ENCODE data around the gene TOR1AIP1. TPM values are rescaled to one million over a fixed set of nuclear protein-coding genes. Genes with fewer than 3 reads are reported as not detected.
A peak's percentile ranks its signal among the peaks of the same experiment; 100 is the strongest.

Gene TOR1AIP1
- total and polyA plus RNA-seq, 3 experiments from 2014 or later = 51.0 to 79.9 (median 52.6) TPM

GRCh38 chr1:179883745-179884138, 1.7 kb downstream of the TOR1AIP1 start:
- H3K9me3 Mint-ChIP-seq = no peaks in the 10 kb centered on the region
- peak; percentile 28 to 76 (median 49) for DNase-seq
- POLR2A ChIA-PET = interaction anchor here (0.6 to 3.8 kb wide), 6 partner anchors 11 to 618 kb away, joined by 3 to 47 read pairs (median 6); partner anchors contain the start of genes ACBD6 and CEP350
- no peaks in the 10 kb centered on the region for H3K27me3 Mint-ChIP-seq
- H3K4me3 ChIP-seq (ENCODE audit: low read length) = peak overlapping the region; percentile 98
- peaks cover 58% of the 10 kb centered on the region for H3K4me1 ChIP-seq (ENCODE audit: insufficient read depth, low read length)
- CTCF ChIA-PET = interaction anchor here (1.1 to 3.1 kb wide), 4 partner anchors 14 to 71 kb away, joined by 3 to 18 read pairs (median 12); partner anchors contain the start of gene CEP350
- H3K27ac Mint-ChIP-seq = peak overlapping the region; percentile 99 to 100 (median 100)
- H3K27me3 ChIP-seq (ENCODE audit: insufficient read depth, low read length, poor library complexity, severe bottlenecking) = no peaks in the 10 kb centered on the region
- peaks cover 14% of the 10 kb centered on the region for H3K36me3 ChIP-seq (ENCODE audit: insufficient read depth, low read length)
- peak overlapping the region; percentile 100 for H3K27ac ChIP-seq (ENCODE audit: low read depth, low read length)
- peak overlapping the region; percentile 93 to 98 (median 95) for H3K4me3 Mint-ChIP-seq
- H3K9me3 ChIP-seq (ENCODE audit: low read length) = no peaks in the 10 kb centered on the region
- peaks cover 59 to 78% (median 72%) of the 10 kb centered on the region in 3 donors for H3K4me1 Mint-ChIP-seq
- peaks cover 4 to 63% (median 5%) of the 10 kb centered on the region in 3 donors for H3K36me3 Mint-ChIP-seq

DNA sequence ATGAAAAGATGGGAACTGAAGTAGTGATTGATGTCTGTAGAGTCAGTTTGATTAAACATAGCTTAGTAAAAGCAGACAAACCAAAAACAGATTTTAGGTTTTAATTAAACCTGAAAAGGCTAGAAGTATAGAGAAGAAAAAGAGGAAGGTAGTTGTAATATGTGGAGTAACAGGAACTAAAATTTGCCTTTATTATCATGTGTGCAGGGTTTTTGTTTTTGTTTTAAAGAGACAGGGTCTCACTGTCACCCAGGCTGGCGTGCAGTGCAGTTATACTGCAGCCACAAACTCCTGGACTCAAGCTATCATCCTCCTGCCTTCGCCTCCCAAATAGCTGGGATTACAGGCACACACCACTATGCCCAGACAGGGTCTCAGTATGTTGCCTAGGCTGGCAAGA, 6.0 kb downstream of the TOR1AIP1 start:
- Mint-ChIP-seq H3K4me3 (peak overlapping the region in 5 of 7 donors; percentile 0 to 45 (median 3)), H3K9me3 (no peaks in the 10 kb centered on the region), H3K36me3 (peaks cover 4 to 79% (median 6%) of the 10 kb centered on the region in 3 donors), H3K27me3 (no peaks in the 10 kb centered on the region), H3K27ac (peak overlapping the region in 5 of 8 donors; percentile 2 to 62 (median 25)), H3K4me1 (peaks cover 50 to 64% (median 64%) of the 10 kb centered on the region in 3 donors)
- peaks cover 57% of the 10 kb centered on the region for H3K4me1 ChIP-seq (ENCODE audit: insufficient read depth, low read length)
- H3K36me3 ChIP-seq (ENCODE audit: insufficient read depth, low read length) = peaks cover 26% of the 10 kb centered on the region
- no peak for DNase-seq
- ChIA-PET POLR2A (interaction anchor here (0.6 kb wide), 1 partner anchor 13 kb away, joined by 5 read pairs; no protein-coding TSS in a partner anchor), CTCF (interaction anchor here (1.2 kb wide), 1 partner anchor 11 kb away, joined by 3 read pairs; no protein-coding TSS in a partner anchor)
- no peaks in the 10 kb centered on the region for H3K27me3 ChIP-seq (ENCODE audit: insufficient read depth, low read length, poor library complexity, severe bottlenecking)
- no peaks in the 10 kb centered on the region for H3K9me3 ChIP-seq (ENCODE audit: low read length)
- no peak overlapping the region for H3K4me3 ChIP-seq (ENCODE audit: low read length)
- H3K27ac ChIP-seq (ENCODE audit: low read depth, low read length) = no peak overlapping the region

DNA sequence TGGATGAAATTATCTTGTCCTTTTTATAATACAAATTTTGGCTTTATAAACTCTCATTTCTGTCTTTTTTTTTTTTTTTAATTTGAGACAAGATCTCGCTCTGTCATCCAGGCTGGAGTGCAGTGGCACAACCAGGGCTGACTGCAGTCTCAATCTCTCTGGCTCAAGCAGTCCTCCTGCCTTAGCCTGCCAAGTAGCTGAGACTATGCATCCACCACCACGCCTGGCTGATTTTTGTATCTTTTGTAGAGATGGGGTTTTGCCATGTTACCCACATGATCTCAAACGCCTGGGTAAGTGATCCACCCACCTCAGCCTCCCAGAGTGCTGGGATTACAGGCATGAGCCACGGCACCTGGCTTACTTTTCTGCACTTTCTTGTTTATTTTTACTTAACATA, 7.5 kb downstream of the TOR1AIP1 start:
- ChIA-PET CTCF (no interaction called here), POLR2A (no interaction called here)
- Mint-ChIP-seq H3K36me3 (peaks cover 4 to 80% (median 4%) of the 10 kb centered on the region in 3 donors), H3K27ac (peak overlapping the region in 1 of 8 donors; percentile 68), H3K4me3 (no peak overlapping the region), H3K9me3 (no peaks in the 10 kb centered on the region), H3K4me1 (peaks cover 38 to 51% (median 50%) of the 10 kb centered on the region in 3 donors), H3K27me3 (no peaks in the 10 kb centered on the region)
- peaks cover 29% of the 10 kb centered on the region for H3K36me3 ChIP-seq (ENCODE audit: insufficient read depth, low read length)
- no peak overlapping the region for H3K27ac ChIP-seq (ENCODE audit: low read depth, low read length)
- no peak for DNase-seq
- no peaks in the 10 kb centered on the region for H3K9me3 ChIP-seq (ENCODE audit: low read length)
- H3K4me3 ChIP-seq (ENCODE audit: low read length) = no peak overlapping the region
- no peaks in the 10 kb centered on the region for H3K27me3 ChIP-seq (ENCODE audit: insufficient read depth, low read length, poor library complexity, severe bottlenecking)
- peaks cover 44% of the 10 kb centered on the region for H3K4me1 ChIP-seq (ENCODE audit: insufficient read depth, low read length)

GRCh38 chr1:179910934-179911333, 28.8 kb downstream of the TOR1AIP1 start:
- H3K36me3 ChIP-seq (ENCODE audit: insufficient read depth, low read length) = peaks cover 35% of the 10 kb centered on the region
- POLR2A ChIA-PET = no interaction called here

DNA sequence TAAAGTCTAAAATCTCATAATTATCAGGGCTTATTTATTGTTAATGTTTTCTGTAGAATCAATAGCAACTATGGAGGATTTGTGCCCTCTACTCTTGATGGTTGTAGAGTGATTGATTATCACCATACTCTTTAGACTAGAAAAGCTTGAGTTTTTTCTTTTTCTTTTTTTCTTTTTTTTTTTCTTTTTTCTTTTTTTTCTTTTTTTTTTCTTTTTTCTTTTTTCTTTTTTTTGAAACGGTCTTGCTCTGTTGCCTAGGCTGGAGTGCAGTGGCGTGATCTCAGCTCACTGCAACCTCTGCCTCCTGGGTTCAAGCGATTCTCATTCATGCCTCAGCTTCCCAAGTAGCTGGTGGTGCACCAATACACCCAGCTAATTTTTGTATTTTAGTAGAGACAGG, 29.7 kb downstream of the TOR1AIP1 start:
- Histone ChIP-seq H3K9me3 (ENCODE audit: low read length) (no peaks in the 10 kb centered on the region), H3K4me3 (ENCODE audit: low read length) (no peak overlapping the region), H3K4me1 (ENCODE audit: insufficient read depth, low read length) (no peaks in the 10 kb centered on the region), H3K27ac (ENCODE audit: low read depth, low read length) (no peak overlapping the region), H3K27me3 (ENCODE audit: insufficient read depth, low read length, poor library complexity, severe bottlenecking) (no peaks in the 10 kb centered on the region), H3K36me3 (ENCODE audit: insufficient read depth, low read length) (peaks cover 35% of the 10 kb centered on the region)
- Mint-ChIP-seq H3K4me3 (no peak overlapping the region), H3K4me1 (peaks cover 12 to 18% (median 15%) of the 10 kb centered on the region in 3 donors), H3K9me3 (no peaks in the 10 kb centered on the region), H3K36me3 (peaks cover 3 to 76% (median 20%) of the 10 kb centered on the region in 3 donors), H3K27me3 (no peaks in the 10 kb centered on the region), H3K27ac (peak overlapping the region in 2 of 8 donors; percentile 61 to 76)
- ChIA-PET POLR2A (no interaction called here), CTCF (interaction anchor here (0.9 kb wide), 1 partner anchor 44 kb away, joined by 3 read pairs; no protein-coding TSS in a partner anchor)
- no peak for DNase-seq

More at GRCh38 chr1:179910934-179911333, 28.8 kb downstream of the TOR1AIP1 start:
- no peak overlapping the region for H3K4me3 ChIP-seq (ENCODE audit: low read length)
- CTCF ChIA-PET = no interaction called here
- no peak for DNase-seq
- H3K4me1 ChIP-seq (ENCODE audit: insufficient read depth, low read length) = no peaks in the 10 kb centered on the region
- H3K27me3 ChIP-seq (ENCODE audit: insufficient read depth, low read length, poor library complexity, severe bottlenecking) = no peaks in the 10 kb centered on the region
- Mint-ChIP-seq H3K4me1 (peaks cover 12 to 21% (median 15%) of the 10 kb centered on the region in 3 donors), H3K36me3 (peaks cover 3 to 73% (median 24%) of the 10 kb centered on the region in 3 donors), H3K9me3 (no peaks in the 10 kb centered on the region), H3K27me3 (no peaks in the 10 kb centered on the region), H3K4me3 (no peak overlapping the region), H3K27ac (peak overlapping the region in 3 of 8 donors; percentile 32 to 76 (median 61))
- H3K9me3 ChIP-seq (ENCODE audit: low read length) = no peaks in the 10 kb centered on the region
- H3K27ac ChIP-seq (ENCODE audit: low read depth, low read length) = no peak overlapping the region

DNA sequence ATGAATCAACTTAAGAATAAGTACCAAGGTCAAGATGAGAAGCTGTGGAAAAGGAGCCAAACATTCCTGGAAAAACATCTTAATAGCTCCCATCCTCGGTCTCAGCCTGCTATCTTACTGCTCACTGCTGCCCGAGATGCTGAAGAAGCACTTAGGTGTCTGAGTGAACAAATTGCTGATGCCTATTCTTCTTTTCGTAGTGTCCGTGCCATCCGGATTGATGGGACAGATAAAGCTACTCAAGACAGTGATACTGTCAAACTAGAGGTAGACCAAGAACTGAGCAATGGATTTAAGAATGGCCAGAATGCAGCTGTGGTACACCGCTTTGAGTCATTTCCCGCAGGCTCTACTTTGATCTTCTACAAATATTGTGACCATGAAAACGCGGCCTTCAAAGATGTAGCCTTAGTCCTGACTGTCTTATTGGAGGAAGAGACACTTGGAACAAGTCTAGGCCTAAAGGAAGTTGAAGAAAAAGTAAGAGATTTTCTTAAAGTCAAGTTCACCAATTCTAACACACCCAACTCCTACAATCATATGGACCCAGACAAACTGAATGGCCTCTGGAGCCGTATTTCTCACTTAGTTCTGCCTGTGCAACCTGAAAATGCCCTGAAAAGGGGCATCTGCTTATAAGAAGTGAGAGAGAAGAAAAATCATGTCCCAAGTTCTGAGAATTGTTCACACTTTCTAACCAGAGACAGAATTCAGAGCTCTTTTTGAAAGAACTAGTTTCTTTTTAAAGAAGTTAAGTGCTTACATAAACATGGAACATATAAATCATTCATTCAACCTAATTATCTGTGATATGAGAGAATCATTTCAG, 35.7 kb downstream of the TOR1AIP1 start:
- H3K27me3 ChIP-seq (ENCODE audit: insufficient read depth, low read length, poor library complexity, severe bottlenecking) = no peaks in the 10 kb centered on the region
- no peaks in the 10 kb centered on the region for H3K9me3 ChIP-seq (ENCODE audit: low read length)
- CTCF ChIA-PET = no interaction called here
- H3K4me1 ChIP-seq (ENCODE audit: insufficient read depth, low read length) = no peaks in the 10 kb centered on the region
- H3K4me3 ChIP-seq (ENCODE audit: low read length) = no peak overlapping the region
- POLR2A ChIA-PET = no interaction called here
- H3K27ac ChIP-seq (ENCODE audit: low read depth, low read length) = no peak overlapping the region
- peaks cover 37% of the 10 kb centered on the region for H3K36me3 ChIP-seq (ENCODE audit: insufficient read depth, low read length)
- no peaks in the 10 kb centered on the region for H3K9me3 Mint-ChIP-seq
- DNase-seq = no peak
- H3K4me3 Mint-ChIP-seq = peak overlapping the region in 4 of 7 donors; percentile 8 to 47 (median 22)
- H3K27me3 Mint-ChIP-seq = no peaks in the 10 kb centered on the region
- peak overlapping the region in 7 of 8 donors; percentile 71 to 96 (median 76) for H3K27ac Mint-ChIP-seq
- peaks cover 0 to 74% (median 14%) of the 10 kb centered on the region in 3 donors for H3K36me3 Mint-ChIP-seq
- peaks cover 5 to 25% (median 19%) of the 10 kb centered on the region in 3 donors for H3K4me1 Mint-ChIP-seq

DNA sequence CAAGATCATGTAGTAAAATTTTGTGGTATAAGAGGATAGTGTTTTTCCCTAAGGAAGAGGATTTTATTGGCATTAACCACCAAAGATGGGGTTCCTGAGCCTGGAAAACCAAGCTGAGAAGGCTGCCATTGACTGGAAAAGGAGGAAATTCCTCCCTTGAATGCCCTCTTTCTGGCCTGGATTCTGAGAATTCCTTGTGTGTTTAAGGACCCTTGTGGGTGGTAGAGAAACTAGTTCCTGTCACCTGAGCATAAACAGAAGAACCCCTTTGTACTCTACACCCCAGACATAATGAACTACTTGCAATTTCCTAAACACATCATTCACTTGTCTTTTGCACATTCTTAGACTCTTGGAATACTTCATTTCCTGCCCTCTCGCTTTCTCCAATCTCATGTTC, 39.4 kb downstream of the TOR1AIP1 start:
- H3K27ac Mint-ChIP-seq = peak overlapping the region in 4 of 8 donors; percentile 52 to 77 (median 68)
- Histone ChIP-seq H3K4me3 (ENCODE audit: low read length) (no peak overlapping the region), H3K27me3 (ENCODE audit: insufficient read depth, low read length, poor library complexity, severe bottlenecking) (no peaks in the 10 kb centered on the region), H3K4me1 (ENCODE audit: insufficient read depth, low read length) (no peaks in the 10 kb centered on the region), H3K36me3 (ENCODE audit: insufficient read depth, low read length) (peaks cover 19% of the 10 kb centered on the region), H3K27ac (ENCODE audit: low read depth, low read length) (no peak overlapping the region), H3K9me3 (ENCODE audit: low read length) (no peaks in the 10 kb centered on the region)
- H3K36me3 Mint-ChIP-seq = peaks cover 0 to 44% (median 10%) of the 10 kb centered on the region in 3 donors
- no peaks in the 10 kb centered on the region for H3K9me3 Mint-ChIP-seq
- no peak overlapping the region for H3K4me3 Mint-ChIP-seq
- DNase-seq = no peak
- H3K4me1 Mint-ChIP-seq = peaks cover 5 to 29% (median 19%) of the 10 kb centered on the region in 3 donors
- no peaks in the 10 kb centered on the region for H3K27me3 Mint-ChIP-seq
- CTCF ChIA-PET = no interaction called here
- POLR2A ChIA-PET = interaction anchor here (0.7 kb wide), 1 partner anchor 44 kb away, joined by 3 read pairs; no protein-coding TSS in a partner anchor
